ENCODE measurements around the gene KCNJ10.
A peak's percentile ranks its signal among the peaks of the same experiment; 100 is the strongest.
"Not testable (repeated sequence)": the region's sequence is repeated elsewhere in the genome, so short reads cannot be mapped to it uniquely, and the experiment has no call there.

The KCNJ10 gene

DNA sequence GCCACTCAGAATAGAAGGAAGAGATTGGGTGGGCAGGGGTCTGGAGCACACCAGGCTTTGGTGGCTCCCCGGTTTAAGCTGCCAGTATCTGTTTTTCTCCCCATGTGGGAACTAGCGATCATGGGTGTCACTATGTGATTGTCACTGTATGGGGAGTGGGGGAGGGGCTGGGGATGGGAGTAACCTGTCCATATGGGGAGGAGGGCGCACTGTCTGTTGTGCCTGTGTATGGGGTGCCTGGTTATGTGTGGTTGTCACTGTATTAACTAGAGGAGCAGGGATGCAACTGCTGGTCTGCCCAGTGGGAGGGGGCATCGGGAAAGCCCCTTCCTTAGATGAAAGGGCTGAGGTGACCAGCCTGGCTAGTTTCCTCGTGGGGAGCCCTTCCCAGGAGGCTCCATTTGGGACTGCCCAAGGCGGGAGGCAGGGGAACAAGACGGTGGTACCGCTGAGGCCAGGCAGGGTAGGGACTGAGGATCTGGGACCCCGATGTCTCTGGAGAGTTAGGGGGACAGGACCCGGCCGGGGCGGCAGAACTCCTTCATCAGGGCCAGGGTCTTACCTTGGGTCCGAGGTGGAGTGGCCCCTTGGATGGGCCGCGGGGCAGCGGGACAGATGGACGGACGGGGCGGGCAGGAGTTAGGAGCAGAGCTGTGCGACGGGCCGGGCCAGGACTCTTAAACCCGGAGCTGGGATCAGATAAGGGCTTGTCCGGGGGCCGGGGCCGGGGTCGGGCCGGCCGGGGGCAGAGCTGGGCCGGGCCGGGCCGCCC, at the start of gene KCNJ10:
Gene KCNJ10, minus strand, starts transcription at position 701 of the 772 bp plus-strand sequence. CDS start 27,628 bp downstream, outside the sequence.
- no peak for DNase-seq

DNA sequence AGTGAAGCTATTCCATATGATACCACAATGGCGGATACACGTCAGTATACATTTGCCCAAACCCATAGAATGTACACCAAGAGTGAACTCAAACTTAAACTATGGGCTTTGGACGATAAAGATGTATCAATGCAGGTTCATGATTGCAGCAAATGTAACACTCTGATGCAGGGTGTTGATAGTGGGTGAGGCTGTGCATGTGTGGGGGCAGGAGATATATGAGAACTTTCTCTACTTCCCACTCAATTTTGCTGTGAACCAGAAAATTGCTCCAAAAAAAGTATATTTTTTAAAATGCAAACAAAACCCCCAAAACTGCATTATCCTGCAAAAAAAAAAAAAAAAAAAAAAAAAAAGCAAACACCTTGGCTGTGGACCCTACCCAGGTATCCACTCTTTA, 49.0 kb upstream of the KCNJ10 start:
- DNase-seq, result no peak

- no peak for DNase-seq
Measured at GRCh38 chr1:160117709-160118183, 47.8 kb upstream of the KCNJ10 start.

DNA sequence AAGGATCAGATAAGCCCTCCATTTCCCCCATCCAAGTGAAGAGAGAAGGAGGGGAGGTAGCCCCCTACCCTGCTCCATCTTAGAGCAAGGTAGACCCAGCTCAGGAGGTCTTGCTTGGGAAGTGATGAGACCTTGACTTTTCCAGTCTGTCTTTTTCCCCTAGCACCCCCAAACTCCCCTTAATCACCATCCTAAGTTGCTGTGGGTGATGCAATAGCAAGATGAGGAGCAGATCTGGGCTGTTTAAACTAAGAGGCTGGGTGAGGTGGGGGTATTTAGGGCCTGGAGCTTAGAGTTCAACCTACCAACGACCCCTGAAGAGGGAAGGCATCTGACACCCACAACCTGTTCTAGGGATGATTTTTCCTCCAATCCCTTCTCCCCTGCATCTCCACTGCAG, 47.3 kb upstream of the KCNJ10 start:
- DNase-seq, result no peak

GRCh38 chr1:160116283-160117147, 46.6 kb upstream of the KCNJ10 start:
- DNase-seq, result no peak

DNA sequence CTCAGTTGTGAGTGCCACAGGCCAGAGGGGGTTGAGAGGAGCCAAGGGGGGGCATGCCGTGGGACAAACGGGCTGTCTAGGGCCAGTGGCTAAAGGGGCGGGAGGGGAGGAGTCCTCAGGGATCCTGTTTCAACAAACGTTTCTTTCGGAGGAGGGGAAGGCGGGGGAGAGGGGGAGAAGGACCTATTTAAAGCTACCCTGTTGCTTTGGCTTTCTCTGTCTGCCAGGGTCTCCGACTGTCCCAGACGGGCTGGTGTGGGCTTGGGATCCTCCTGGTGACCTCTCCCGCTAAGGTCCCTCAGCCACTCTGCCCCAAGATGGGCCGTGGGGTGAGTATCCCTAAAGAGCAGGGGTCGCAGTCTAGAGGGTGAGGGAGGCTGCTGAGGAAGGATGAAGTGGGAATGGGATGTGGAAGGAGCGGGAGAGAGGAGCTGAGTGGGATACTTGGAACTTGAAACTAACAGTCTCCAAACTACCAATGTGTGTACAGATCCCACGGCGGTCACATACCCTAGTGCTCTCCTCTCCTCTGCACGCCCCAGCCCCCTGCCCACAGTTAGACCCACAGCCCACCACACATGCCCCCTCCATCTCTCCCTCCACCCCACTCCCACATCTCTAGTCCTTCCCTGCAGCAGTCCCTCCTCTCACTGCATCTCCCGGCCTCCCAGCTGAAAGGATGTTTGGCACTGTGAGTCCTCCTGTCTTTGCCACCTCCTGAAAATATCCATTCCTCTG, 45.8 kb upstream of the KCNJ10 start, which contains the start of gene ATP1A2:
Gene ATP1A2, plus strand, starts transcription at position 215 of the 738 bp plus-strand sequence. Its CDS starts 103 bp downstream, at position 318.
- no peak for DNase-seq

GRCh38 chr1:160114085-160114484, 44.1 kb upstream of the KCNJ10 start:
- no peak for DNase-seq

- no peak for DNase-seq
Measured at GRCh38 chr1:160113407-160113806, 43.4 kb upstream of the KCNJ10 start.

DNA sequence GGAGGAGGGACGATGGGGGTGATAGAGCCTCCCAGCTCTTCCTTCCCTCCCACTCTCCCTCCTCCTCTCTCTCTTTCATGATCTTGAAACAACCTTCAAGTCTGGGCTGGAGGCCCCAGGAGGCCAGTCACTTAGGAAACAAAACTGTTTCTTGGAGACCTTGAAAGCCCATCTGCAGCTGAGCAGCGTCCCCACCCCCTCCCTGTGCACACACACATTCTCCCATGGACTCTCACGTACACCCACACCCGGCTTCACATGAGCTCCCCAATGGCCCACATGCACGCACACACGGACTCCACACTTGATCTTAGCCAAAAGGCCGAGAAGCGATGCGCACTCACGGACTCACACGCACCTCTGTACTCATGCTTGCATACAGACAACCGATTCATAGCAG, 42.4 kb upstream of the KCNJ10 start:
- DNase-seq, result no peak

GRCh38 chr1:160111462-160111861, 41.5 kb upstream of the KCNJ10 start:
- DNase-seq, result not testable (repeated sequence)

GRCh38 chr1:160109686-160110085, 39.7 kb upstream of the KCNJ10 start:
- DNase-seq, result no peak

- no peak for DNase-seq
Measured at GRCh38 chr1:160108888-160109662, 39.1 kb upstream of the KCNJ10 start.

GRCh38 chr1:160107512-160107911, 37.6 kb upstream of the KCNJ10 start:
- DNase-seq, result no peak

DNA sequence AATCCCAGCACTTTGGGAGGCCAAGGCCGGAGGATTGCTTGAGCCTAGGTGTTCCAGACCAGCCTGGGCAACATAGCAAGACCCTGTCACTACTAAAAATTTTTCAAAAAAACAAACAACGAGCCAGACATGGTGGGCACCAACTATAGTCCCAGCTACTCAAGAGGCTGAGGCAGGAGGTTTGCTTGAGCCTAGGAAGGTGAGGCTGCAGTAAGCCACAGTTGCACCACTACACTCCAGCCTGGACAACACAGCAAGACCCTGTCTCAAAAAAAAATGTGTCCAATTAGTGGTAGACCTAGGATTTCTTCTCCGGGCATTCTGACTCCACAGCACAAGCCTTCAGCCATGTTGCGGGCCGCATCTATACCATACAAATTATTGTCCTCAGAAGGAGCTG, 35.2 kb upstream of the KCNJ10 start:
- DNase-seq, result no peak

- no peak for DNase-seq
Measured at GRCh38 chr1:160104486-160104885, 34.5 kb upstream of the KCNJ10 start.

DNA sequence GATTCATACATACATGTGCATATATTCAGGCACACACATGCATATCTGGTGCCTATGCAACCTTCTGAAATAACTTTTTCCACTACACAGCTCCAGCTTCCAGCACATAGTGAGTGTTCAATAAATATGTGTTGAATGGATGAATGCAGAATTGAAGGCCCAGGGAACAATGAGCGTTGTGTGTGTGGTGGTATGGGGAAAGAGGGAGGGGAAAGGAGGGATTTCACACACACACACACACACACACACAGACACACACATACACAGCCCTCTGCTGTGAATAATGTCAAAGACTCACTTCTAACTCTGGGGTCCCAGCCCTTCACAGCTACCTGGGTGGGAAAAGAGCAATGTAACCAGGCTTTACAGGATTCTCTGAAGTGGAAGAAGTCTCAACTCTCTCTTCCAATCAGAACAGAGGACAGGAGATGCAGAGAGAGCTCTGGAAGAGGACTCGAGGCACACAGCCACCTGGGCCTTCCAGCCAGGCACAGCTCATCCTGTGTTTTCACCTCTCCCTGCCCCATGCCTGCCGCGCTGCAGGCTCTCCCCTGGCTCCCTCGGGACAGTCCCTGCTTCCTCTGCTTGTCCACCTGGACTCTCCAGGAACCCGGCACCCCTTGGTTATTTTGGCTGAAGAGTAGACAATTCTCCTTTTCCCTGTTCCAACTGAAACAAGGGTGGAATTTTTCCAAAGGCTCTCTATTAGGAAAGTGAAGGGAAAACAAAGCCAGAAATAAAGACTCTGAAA, 33.9 kb upstream of the KCNJ10 start:
- no peak for DNase-seq

- DNase-seq, result no peak
Measured at GRCh38 chr1:160101717-160102522, 32.0 kb upstream of the KCNJ10 start.

DNA sequence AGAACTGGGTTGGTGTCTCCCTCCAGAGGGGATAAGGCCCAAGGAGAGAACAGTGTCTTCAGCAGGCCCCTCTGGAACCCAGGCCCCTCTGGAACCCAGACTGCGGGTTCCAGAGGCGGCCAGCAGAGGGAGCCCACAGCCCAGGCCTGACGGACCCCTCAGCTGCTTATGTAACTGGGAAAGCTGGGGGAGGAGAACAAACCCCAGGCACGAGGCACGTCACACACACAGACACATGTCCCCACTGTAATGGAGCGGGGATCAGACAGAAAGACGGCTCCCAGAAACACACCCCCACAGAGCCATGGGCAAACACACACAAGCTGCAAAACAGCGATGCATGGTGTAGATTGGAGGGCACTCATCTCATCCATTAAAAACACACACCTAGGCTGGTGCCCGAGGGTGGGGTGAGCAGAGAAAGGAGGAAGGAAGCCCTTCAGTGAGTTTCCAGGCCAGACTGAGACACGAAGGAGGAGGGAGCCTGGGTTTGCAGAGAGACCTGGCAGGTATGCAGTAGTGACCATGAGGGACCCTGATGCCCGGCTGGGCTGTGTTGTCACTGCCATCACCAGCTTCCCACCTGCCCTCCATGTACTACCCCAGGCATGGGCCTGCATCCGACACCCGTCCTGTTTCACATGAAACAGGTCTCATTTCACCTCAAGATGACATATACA, 31.2 kb upstream of the KCNJ10 start:
- DNase-seq, result peak; percentile 18 to 35

DNA sequence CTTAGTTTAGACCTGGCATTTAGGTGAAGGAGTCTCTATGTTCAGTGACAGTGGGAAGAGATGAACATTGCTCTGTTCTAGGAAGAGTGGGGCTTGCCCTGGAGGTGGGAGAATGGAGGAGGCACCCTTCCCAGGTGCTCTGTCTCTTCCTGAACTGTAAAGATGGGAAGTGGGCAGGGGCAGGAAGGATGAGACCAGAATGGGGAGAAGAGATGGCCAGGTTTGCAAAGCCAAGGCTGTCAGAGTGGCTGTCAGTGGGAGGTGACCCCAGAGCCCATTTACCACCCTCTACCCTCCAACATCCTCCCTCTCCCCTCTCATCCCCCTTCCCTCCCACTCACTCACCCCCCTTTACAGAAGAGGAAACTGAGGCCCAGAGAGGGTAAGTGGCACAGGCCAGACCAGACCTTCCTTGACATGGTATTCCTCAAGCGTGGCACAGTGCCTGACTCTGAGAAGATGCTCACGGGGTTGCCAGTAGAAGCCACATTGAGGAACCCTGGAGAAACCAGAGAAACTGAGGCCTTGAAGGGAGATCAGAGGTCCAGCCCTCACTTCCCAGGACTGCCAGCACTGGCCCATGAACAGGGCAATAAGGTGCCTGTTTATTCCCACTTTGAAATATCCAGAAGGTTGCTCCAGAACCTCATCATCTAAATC, 29.9 kb upstream of the KCNJ10 start:
- DNase-seq, result no peak

Measured in NCI-H1930 (cell line).